MM.1S (cell line): ENCODE results near the gene CCHCR1.

Source experiments
- DNase-seq: peaks from one replicate; pipeline ENCODE4 v3.0.0-alpha.2; 2015
- H2AFZ ChIP-seq: fragments of 300-600 bp; sonication (generic); 2 replicates; pipeline ENCODE4 v1.6.0; 2016; ENCODE audit warnings: antibody characterized with exemption, low read length
- H3F3A ChIP-seq: fragments of 300-600 bp; sonication (generic); 2 replicates; pipeline ENCODE4 v1.6.1; 2016; ENCODE audit warnings: mild to moderate bottlenecking, antibody characterized with exemption, low read length, moderate library complexity, mixed read lengths; ENCODE audit not compliant: insufficient read depth
- H3K27ac ChIP-seq: fragments of 300-600 bp; sonication (generic); 2 replicates; pipeline ENCODE4 v1.5.1; 2016; ENCODE audit warnings: mild to moderate bottlenecking, low read length
- H3K27me3 ChIP-seq: fragments of 300-600 bp; sonication (generic); replicated peaks from 2 replicates; pipeline ENCODE4 v1.6.0; 2016; ENCODE audit warnings: low read length; ENCODE audit not compliant: insufficient read depth
- H3K36me3 ChIP-seq: fragments of 300-600 bp; sonication (generic); replicated peaks from 2 replicates; pipeline ENCODE4 v1.6.1; 2016; ENCODE audit warnings: mild to moderate bottlenecking, low read length, mixed read lengths; ENCODE audit not compliant: insufficient read depth
- H3K4me1 ChIP-seq: fragments of 300-600 bp; sonication (generic); 2 replicates; pipeline ENCODE4 v1.6.1; 2016; ENCODE audit warnings: low read length, mixed read lengths
- H3K4me2 ChIP-seq: fragments of 300-600 bp; sonication (generic); 2 replicates; pipeline ENCODE4 v1.6.0; 2016; ENCODE audit warnings: low read depth, low read length
- H3K4me3 ChIP-seq: fragments of 300-600 bp; sonication (generic); 2 replicates; pipeline ENCODE4 v1.5.1; 2016; ENCODE audit warnings: low read length, mixed read lengths
- H3K79me2 ChIP-seq: fragments of 300-600 bp; sonication (generic); 2 replicates; pipeline ENCODE4 v1.6.1; 2016; ENCODE audit warnings: mixed run types, low read length, mixed read lengths
- H3K9ac ChIP-seq: fragments of 300-600 bp; sonication (generic); 2 replicates; pipeline ENCODE4 v1.6.1; 2016; ENCODE audit warnings: low read length, mixed read lengths
- H3K9me2 ChIP-seq: fragments of 300-600 bp; sonication (generic); replicated peaks from 2 replicates; pipeline ENCODE4 v1.6.1; 2016; ENCODE audit warnings: mild to moderate bottlenecking, low read length, mixed read lengths; ENCODE audit not compliant: insufficient read depth
- H3K9me3 ChIP-seq: fragments of 300-600 bp; sonication (generic); replicated peaks from 2 replicates; pipeline ENCODE4 v1.6.1; 2016; ENCODE audit warnings: mild to moderate bottlenecking, low read length, mixed read lengths; ENCODE audit not compliant: insufficient read depth
- H4K20me1 ChIP-seq: fragments of 300-600 bp; sonication (generic); 2 replicates; pipeline ENCODE4 v1.6.1; 2016; ENCODE audit warnings: mild to moderate bottlenecking, low read length, moderate library complexity, mixed read lengths; ENCODE audit not compliant: insufficient read depth
- EZH2 ChIP-seq: fragments of 300-600 bp; sonication (generic); optimal IDR thresholded peaks from 2 replicates; pipeline ENCODE3; 2017; ENCODE audit warnings: low read depth, mild to moderate bottlenecking, antibody characterized with exemption, low read length, mixed read lengths
- EZH2phosphoT487 ChIP-seq: fragments of 300-600 bp; sonication (generic); IDR thresholded peaks from 2 replicates; pipeline ENCODE4 v1.6.1; 2018; ENCODE audit warnings: antibody characterized with exemption, low read length
- TF ChIP-seq, protein P1 (sequence below): fragments of 300-600 bp; sonication (generic); IDR thresholded peaks from 2 replicates; pipeline ENCODE4 v1.5.1; 2016; ENCODE audit warnings: antibody characterized with exemption, low read length, mixed read lengths

Gene CCHCR1

DNA sequence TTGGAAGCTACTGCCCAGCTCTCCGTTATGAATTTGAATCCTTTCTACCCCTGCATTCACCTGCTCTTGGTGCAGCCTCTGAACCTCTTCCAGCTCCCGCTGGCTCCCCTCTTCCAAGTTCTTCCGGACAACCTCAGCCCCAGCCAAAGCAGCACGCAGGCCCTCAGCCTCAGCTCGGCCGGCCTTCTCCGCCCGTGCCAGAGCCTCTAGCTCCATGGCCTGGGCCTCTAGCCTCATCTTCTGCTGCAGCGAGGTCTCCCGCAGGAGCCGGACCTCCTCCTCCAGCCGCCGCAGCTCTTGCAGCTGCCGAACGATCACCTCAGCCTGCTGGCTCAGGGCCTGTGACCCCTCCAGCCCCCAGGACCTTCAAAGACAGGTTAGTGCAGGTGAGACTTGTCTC lies 3.2 kb downstream of the CCHCR1 start:
- TF ChIP-seq, protein P1, sequence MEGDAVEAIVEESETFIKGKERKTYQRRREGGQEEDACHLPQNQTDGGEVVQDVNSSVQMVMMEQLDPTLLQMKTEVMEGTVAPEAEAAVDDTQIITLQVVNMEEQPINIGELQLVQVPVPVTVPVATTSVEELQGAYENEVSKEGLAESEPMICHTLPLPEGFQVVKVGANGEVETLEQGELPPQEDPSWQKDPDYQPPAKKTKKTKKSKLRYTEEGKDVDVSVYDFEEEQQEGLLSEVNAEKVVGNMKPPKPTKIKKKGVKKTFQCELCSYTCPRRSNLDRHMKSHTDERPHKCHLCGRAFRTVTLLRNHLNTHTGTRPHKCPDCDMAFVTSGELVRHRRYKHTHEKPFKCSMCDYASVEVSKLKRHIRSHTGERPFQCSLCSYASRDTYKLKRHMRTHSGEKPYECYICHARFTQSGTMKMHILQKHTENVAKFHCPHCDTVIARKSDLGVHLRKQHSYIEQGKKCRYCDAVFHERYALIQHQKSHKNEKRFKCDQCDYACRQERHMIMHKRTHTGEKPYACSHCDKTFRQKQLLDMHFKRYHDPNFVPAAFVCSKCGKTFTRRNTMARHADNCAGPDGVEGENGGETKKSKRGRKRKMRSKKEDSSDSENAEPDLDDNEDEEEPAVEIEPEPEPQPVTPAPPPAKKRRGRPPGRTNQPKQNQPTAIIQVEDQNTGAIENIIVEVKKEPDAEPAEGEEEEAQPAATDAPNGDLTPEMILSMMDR = no peak
- TF ChIP-seq EZH2 (no peak), EZH2phosphoT487 (no peak)
- H3K27ac ChIP-seq = no peak overlapping the region
- DNase-seq = no peak
- no peaks in the 10 kb centered on the region for H3K36me3 ChIP-seq
- 0 out of 2 replicates have a peak, but pooled peaks cover 8% of the 10 kb centered on the region for H3F3A ChIP-seq
- no peak overlapping the region for H3K9ac ChIP-seq
- peaks cover 5% of the 10 kb centered on the region; the same call in 1 of the 2 replicates for H3K4me1 ChIP-seq
- H3K79me2 ChIP-seq = peaks cover 10% of the 10 kb centered on the region
- H3K27me3 ChIP-seq = no peaks in the 10 kb centered on the region
- H4K20me1 ChIP-seq = no peaks in the 10 kb centered on the region
- no peaks in the 10 kb centered on the region for H3K9me3 ChIP-seq
- H3K4me2 ChIP-seq = no peak overlapping the region
- no peaks in the 10 kb centered on the region for H3K9me2 ChIP-seq
- no peak overlapping the region for H3K4me3 ChIP-seq
- H2AFZ ChIP-seq = no peak overlapping the region

DNA sequence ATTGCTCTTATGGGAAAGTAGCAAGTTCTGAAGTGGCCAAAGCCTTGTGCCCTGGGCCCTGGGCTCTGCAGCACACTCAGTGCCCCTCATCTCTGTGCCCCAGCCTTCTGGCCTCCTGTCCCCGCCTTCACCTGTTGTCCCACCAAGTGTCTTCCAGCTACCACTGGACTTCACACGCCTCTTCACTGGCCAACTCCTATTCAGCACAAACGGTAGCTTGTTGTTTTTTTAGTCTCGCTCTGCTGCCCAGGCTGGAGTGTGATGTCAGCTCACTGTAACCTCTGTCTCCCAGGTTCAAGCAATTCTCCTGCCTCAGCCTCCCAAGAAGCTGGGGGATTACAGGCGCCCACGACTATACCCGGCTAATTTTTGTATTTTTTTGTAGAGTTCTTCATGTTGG lies 4.8 kb downstream of the CCHCR1 start:
- no peaks in the 10 kb centered on the region for H3K36me3 ChIP-seq
- H3K9ac ChIP-seq = no peak overlapping the region
- peaks cover 5% of the 10 kb centered on the region; the same call in 1 of the 2 replicates for H3K4me1 ChIP-seq
- no peaks in the 10 kb centered on the region for H4K20me1 ChIP-seq
- no peaks in the 10 kb centered on the region for H3F3A ChIP-seq
- H3K79me2 ChIP-seq = no peaks in the 10 kb centered on the region
- TF ChIP-seq EZH2phosphoT487 (no peak), EZH2 (no peak)
- TF ChIP-seq, protein P1 = no peak
- H3K4me3 ChIP-seq = no peak overlapping the region
- no peak for DNase-seq
- H3K27ac ChIP-seq = no peak overlapping the region
- no peak overlapping the region for H2AFZ ChIP-seq
- no peaks in the 10 kb centered on the region for H3K9me3 ChIP-seq
- H3K4me2 ChIP-seq = no peak overlapping the region
- H3K27me3 ChIP-seq = no peaks in the 10 kb centered on the region
- no peaks in the 10 kb centered on the region for H3K9me2 ChIP-seq

DNA sequence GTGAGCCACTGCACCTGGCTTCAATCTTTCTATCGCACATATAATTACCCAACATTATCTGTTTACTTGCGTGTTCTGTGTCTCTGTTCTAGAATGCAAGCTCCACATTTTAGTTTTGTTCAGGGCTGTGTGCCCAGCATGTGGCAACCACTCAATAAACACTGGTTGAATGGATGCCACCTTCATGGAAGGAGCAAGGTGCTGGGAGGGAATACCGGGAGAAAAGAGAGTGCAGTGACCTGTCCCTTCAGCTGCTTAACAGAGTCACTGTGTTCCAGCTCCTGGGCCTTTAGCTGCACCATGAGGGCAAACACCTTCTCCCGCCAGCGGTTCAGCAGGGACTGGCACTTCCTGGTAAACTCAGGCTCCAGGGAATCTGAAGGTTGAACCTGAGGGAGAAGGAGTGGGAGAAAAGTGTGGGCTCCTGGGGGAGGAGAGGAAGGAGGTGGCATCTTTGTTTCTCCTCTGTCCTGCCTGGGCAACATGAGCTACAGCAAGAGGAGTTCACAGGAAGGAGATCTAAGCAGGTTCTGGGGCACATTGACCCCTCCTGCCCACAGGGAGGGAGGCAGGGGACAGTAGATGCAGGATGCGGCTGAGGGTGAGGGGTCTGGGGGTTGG lies 7.7 kb downstream of the CCHCR1 start:
- Histone ChIP-seq H3K79me2 (no peaks in the 10 kb centered on the region), H2AFZ (no peak overlapping the region), H4K20me1 (no peaks in the 10 kb centered on the region), H3K4me1 (no peaks in the 10 kb centered on the region), H3K27ac (no peak overlapping the region), H3K9me2 (no peaks in the 10 kb centered on the region), H3K4me3 (no peak overlapping the region), H3K27me3 (no peaks in the 10 kb centered on the region), H3K9ac (no peak overlapping the region), H3K9me3 (no peaks in the 10 kb centered on the region), H3F3A (no peaks in the 10 kb centered on the region), H3K36me3 (no peaks in the 10 kb centered on the region), H3K4me2 (no peak overlapping the region)
- TF ChIP-seq, protein P1 = no peak
- no peak for DNase-seq
